Gastroesophageal sphincter (tissue), 3 donors: ENCODE results near the gene VLDLR.

ENCODE experiments used
- CTCF ChIP-seq, 4 experiments: fragments of 200-600 bp in 2 of 4; fragments of 450-650 bp in 2 of 4; sonication (generic) in 1 of 4; IDR thresholded peaks; one replicate each; pipeline ENCODE4 v1.5.1; 2017 to 2019; ENCODE audit warnings: antibody characterized with exemption in 4 of 4, mild to moderate bottlenecking in 2 of 4, moderate library complexity in 2 of 4
- POLR2A ChIP-seq, 2 donors: fragments of 450-650 bp; IDR thresholded peaks; one replicate each; pipeline ENCODE4 v1.6.1; 2017; ENCODE audit warnings: antibody characterized with exemption in 2 of 2, mild to moderate bottlenecking in 2 of 2, moderate library complexity in 1 of 2

GRCh38 chr9:2641033-2641432 lies 19.4 kb downstream of the VLDLR start:
- TF ChIP-seq CTCF (IDR thresholded peaks at IDR 0.05) (no peak), POLR2A (IDR thresholded peaks at IDR 0.05) (no peak)
